Activated CD4-positive, alpha-beta T cell treated with anti-CD3 and anti-CD28 coated beads for 1 hour (primary cell): ENCODE measurements around the gene CACNA1H.

Experiments used
- DNase-seq: peaks from one replicate; pipeline ENCODE4 v3.0.0-alpha.2; 2020

The CACNA1H gene

DNA sequence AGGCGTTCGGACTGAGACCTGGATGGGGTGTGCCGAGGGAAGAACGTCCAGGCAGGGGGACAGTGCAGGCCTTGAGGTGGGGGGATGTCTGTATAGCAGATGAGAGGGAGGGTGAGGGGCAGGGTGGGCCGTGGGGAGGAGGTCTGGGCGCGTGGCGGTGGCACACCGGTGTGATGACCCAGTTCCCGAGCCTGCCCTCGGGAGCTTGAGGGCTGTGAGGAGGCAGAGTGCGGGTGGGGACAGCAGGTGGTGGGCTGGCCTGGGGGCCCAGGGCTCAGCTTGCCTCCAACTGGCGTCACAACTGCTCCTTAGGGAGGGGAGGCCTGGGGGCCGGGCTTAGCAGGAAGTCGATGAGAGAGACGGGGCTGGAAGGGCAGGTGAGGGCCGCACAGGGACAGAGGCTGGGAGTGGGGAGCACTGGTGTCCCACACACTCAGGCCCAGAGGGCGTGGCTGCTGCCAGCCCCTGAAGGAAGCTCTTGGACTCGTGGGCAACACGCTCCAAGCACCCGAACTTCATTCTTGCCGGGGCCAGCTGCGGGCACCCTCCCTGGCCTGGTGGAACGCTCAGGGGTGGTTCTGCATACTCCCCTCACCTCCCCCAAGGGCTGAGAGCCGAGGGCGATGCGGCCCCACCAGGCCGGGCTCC lies 6.5 kb downstream of the CACNA1H start:
- no peak for DNase-seq

DNA sequence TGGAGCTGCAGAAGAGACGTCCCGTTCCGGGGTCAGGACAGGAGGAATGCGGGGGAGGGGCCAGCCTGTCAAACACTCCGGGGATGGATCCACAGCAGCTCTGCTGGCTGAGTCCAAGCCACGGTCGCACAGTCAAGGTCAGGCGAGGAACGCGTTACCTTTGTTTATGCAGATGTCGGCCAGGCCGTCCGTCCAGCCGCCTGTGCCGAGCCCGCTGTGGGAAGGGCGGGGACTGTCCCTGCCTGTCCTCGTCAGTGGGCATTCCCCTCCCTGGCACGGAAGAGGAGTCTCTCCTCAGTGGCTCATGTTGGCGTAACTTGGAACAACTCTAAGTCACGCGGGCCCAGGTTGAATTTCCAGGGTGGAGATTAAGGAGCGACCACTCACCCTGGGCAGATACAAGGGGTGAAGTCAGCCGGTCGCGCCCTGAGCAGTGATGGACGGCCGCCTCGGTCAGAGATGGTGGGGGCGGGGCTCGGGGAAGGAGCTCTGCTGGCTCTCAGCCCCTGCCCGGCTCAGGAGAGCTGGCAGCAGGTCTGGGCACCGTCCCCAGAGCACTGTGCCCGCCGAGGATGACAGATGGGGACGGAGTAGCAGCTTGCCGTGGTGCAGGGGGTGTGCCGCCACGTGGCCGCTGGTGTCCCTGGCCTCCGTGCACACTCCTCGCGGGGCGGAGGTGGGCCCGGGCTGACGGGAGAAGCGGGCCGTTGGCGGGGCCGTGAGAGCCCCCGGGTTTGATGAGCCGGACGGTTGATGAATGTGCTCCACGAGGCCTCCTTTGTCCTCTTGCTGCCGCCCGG lies 7.3 kb downstream of the CACNA1H start:
- no peak for DNase-seq

DNA sequence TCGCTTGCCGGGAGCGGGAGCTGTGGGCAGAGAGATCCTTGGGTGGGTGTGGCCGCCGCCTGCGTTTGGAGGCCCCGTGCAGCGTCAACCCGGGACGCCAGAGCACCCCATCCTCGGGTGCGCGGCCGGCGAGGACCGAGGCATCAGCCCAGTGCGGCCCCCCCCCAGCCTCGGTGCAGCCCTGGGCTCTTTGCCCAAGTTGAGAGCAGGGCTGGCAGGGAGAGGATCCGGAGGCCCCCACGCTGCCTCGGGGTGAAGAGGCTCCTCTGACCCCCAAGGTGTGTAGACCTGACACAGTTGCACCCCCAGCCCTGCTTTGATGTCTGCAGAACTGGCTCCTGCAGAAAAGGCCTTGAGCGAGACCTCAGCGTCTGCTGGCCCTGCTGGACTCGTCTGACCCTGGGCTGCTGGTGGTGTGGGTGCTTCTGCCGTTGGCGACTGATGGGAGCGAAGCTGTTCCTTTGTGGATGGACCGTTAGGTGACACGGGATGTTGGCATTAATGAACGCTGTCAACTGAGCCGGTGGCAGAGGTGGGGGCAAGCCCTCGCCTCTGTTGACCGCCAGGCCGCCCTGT lies 8.0 kb downstream of the CACNA1H start:
- DNase-seq, result no peak

DNA sequence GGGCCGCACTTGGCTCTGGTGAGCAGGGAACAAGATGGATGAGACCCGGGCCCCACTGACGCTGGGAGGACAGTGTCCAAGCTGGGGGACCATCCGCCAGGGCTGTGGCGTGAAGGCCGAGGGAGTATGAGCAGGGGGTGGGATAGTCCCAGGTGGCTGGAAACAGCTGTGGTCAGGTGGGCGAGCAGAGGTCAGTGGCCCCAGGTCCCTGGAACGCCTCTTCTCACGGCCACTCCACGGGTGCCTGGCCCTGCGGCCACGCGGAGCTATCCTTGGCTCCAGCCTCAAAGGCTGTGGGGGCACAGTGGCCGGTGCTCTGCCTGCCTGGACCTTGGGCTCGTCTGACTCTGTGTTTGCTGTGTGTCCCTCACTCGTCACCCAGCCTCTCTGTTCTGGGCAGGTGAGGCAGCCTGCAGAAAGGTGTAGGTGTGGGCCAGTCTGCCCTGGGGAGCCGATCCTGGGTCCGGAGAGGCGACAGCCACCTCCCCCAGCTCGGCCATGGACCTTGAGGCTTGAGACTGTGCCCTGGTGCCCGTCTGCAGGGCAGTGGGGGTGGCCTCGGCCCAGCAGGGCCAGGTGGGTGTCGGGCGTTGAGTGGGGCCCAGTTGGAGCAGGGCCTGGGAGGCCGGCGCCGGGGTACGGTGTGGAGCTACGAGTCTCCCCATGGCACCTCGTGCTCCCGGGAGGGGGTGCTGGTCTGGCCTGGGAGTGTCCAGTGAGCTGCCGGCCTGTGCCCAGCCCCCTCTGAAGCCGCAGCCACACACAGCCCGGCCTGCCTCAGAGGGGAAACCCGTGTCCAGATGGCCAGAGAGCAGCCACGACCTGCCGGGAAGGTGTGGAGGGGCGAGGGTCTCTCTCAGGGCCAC lies 10.0 kb downstream of the CACNA1H start:
- DNase-seq, result no peak

DNA sequence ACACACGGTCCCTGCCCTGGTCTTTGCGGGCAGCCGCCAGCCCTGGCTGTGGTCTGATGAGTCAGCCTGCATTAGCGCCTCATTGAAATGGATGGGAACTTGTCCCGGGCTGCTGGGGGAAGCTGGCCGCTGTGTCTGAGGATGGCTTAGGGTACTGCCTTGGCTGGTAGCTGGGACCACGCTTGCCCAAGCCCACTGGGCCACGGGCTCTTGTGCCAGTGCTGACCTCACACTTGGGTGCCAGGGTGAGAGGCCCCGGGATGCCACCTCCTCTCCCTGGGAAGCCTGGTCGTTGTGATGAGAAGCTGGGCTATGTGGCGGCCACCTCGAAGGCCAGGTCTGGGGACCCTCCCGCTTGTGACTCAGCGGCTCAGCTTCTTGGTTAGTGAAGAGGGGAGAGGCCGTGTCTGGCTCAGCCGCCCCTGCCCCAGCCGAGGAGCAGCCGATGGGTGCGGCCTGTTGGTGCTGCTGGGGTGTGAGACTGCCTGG lies 10.7 kb downstream of the CACNA1H start:
- no peak for DNase-seq

DNA sequence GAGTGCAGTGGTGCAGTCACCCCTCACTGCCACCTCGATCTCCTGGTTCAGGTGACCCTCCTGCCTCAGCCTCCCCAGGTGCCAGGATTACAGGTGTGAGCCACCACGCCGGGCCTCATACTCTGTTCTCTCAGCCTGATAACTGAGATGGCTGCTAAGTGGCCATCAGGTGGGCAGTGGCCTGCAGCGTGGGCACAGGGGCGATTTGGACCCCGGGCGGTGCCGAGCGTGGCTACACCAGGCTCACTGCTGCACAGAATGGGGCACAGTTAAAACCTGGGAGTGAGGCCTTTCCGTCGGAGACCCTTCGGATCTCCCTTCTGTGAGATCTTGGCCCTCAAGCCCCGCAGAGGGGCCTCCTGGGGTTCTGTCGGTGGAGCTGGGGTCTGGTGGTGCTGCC lies 11.5 kb downstream of the CACNA1H start:
- no peak for DNase-seq

DNA sequence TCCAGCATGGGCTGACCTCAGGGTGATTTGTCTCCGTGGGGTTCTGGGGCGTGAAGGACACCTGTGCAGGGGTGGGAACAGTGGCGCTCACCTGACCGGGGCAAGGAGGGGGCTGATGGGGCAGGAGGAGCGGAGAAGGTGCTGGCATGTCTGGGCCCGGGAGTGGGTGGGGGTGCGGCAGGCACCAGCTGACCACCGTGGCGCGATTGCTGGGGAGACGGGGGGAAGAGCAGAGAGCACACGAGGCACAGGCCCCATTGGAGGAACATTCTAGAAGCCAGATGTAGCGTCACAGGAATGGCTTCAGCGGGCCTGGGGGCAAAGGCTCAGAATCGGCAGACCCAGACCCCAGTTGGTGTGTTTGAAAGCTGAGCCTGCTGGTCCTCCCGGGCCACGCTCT lies 12.1 kb downstream of the CACNA1H start:
- no peak for DNase-seq

DNA sequence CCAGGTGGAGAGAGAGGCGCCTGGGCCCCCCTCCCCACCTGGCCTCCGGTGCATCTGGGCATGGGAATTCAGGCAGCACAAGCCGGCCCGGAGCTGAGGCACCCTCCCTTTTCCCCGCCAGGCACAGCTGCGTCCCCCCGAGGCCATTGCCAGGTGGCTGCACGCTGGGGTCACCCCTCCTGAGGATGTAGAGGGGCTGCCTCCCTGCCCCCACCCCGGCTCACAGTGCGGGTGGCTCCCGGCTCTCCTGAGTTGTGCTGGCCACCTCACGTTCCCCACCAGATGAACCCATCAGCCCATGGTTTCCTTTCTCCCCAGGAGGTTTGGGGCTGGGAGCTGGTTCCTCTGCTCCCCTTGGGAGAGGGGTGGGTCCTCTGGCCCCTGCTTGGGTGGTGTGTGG lies 12.6 kb downstream of the CACNA1H start:
- no peak for DNase-seq

DNA sequence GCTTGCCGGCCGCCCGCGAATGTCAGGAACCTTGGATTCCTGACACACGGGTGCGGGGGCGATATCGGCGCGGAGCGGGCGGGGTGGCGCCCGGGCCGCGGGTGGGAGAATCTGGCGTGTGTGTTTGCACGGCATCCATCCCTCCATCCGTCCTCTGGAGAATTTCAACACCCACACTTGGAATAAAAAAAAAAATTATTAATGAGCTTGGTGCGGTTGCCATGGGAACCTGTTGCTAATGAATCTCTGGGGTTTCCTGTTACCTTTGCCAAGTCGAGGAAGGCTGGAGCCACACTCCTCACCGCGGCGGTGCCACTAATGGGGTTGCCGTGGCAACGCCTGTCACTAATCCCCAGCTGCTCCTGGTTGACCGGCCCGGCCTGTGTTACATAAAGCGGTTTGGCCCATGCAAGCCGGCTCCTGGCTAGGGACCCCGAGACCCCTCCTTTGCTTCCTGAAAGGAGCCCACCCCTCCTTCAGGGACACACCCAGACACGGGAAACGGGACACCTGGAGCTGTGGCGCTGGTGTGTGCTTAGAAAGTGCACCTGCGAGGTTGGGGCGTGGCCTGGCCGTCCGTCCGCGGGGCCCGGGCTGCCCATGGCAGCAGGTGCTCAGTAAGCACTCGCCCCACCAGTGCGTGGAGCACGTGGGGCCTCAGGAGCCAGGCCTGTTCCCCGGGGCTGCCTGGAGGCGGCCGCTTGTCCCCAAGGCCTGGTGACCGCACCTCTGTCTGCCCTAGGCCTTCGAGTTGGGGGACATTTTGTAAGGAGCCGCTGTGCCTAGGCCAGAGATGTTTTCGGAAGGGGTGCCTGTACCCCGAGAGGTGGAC lies 14.6 kb downstream of the CACNA1H start:
- DNase-seq, result no peak

DNA sequence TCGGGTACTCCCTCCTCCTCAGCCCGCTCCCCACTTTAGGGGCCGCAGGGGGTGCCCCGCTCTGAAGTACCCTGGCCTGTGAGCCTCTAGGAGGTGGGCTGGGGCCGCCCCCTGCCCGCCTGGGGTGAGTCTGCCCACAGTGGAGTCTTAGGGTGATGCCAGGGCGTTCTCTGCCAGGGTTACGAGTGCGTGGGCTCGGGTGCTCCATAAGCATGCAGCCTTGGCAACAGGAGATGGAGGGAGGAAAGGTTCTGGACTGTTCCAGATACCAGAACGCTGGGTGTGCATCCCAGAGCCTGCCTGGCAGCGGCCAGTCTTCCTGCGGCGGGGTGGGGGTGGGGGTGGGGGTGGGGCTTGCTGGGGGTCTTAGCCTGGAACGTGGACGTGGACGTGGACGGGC lies 15.9 kb downstream of the CACNA1H start:
- no peak for DNase-seq

DNA sequence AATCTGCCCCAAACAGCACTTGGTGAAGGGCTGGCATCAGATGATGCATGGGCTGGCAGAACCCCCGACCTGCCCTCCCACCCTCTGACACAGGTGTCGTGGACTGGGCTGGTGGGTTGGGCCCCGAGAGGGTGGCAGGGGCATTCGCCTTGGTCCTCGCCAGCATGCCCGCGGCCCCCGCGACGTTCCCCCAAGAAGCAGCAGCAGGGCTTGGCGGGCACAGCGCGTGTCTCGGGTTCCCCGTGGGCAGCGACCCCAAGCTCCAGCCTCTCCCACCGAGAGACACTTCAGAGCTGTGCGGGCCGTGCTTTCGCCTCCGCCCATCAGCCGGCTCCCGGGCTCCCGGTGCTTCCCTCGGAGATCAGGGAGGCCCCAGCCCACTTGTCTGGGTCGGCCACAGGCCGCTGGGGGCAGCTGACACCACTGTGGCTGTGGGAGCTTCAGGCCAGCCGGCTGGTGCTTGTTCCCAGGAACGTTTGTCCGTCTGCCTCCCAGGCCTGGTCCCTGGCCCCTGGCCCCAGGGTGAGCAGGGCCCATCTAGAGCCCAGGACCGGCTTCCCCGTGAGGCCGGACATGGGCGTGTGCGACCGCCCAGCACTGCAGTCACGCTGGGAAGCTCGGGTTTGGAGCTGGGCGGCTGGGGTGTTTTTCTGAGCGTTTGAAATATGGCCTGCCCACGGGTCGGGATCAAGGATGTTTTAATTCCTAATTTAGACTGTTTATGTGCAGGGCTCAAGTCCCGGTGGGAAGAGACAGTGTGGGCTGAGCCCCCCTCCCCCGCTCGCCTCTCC lies 16.6 kb downstream of the CACNA1H start:
- DNase-seq, result no peak

DNA sequence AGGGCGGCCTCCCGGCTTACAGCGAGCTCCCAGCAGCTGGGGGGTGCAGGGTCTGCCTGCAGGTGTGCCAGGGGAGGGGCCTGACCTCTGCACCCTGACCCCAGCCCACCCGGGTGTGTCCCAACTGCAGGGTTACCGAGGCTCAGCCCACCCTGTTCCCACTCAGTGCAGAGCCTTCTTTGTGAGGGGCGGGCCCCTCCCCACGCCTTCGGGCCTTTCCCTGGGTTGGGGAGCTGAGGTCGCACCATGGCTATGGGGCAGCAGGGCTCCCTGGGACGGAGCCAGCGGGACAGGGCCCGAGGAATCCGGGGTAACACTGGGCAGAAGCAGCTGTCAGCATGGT lies 17.1 kb downstream of the CACNA1H start:
- no peak for DNase-seq

DNA sequence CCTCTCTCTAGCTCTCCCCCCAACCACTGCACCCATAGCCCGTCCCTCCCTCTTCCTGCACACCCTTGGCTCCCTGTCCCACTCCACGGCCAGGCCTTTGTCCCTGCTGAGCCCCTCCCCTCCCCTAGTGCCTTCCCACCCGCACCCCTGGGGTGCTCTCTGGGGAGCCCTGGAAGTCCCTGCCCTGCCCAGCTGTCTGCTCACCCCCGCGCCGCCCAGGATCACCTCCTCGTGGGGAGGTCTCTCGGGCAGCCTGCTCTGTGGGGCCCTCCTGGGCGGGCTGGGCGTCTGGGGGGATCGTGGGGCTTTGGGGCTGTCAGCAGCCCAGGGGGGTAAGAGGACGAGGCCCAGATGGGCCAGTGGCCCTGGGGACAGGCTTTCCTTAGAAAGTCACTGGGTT lies 18.1 kb downstream of the CACNA1H start:
- DNase-seq, result no peak

DNA sequence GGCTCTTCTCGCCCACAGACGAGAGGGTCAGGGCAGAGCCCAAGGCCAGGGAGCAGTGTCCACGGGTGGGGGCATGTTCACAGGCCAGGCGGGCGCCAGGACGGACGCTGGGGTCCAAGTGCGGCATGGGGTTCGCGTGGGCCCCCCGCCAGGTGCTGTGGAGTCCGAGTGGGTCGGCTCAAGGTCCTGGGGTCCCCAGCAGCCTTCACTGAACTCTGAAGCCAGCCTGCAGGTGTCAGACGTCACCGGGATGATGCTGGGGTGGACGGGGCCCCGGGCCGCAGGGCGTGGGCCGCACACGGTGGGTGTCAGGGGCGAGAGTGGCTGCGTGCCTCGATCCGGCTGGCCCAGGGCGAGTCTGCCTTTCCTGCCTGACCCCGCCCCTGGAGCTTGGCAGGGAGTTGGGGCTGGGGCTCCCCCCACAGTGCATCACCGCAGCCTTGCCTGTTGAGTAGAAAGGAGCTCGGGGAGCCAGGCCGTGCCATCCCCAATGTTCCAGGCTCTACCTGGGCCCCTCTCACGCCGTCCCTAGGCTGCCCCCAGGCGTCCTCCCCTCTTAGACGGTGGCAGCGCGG lies 19.0 kb downstream of the CACNA1H start:
- no peak for DNase-seq

DNA sequence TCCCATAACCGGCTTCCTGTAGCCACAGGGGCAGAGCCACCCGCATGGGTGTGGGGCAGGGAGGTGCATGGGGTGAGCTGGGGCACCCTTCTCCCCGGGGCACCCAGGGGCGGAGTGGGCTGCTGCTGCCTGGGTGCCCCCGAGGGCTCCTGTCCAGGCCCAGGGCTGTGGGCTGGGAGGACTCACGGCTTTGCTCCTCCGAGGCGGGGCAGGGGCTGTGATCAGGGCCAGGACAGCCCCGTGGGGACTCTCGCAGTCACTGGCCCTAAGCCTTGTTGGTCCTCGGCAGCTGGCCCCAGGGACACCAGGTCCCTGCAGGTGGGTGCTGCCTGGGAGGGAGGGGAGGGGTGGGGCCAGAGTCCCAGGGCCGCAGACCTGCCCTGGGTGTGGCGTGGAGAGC lies 19.7 kb downstream of the CACNA1H start:
- no peak for DNase-seq

DNA sequence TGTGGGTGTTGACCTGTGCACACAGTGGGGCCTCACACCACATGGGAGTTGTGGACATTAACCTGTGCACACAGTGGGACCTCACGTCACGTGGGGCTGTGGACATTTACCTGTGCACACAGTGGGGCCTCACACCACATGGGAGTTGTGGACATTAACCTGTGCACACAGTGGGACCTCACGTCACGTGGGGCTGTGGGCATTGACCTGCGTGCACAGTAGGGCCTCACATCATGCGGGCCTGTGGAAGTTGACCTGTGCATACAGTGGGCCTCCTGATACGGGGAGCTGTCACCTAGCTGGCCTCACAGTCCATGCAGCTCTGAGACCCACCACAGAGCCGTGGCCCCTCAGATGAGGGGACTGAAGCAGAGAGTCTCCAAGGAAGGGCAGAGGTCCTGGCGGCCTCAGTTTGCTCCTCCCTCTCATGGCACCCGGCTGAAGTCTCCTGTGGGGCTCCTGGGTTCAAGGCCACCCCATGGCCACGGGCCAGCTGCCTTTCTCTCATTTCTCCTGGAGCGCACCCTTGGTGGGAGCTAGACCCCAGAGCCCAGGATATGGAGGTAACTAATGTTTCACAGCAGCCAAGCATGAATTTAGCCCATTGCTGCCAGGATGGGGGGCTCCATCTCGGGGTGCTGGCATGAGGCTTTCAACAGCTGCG lies 21.0 kb downstream of the CACNA1H start:
- no peak for DNase-seq

DNA sequence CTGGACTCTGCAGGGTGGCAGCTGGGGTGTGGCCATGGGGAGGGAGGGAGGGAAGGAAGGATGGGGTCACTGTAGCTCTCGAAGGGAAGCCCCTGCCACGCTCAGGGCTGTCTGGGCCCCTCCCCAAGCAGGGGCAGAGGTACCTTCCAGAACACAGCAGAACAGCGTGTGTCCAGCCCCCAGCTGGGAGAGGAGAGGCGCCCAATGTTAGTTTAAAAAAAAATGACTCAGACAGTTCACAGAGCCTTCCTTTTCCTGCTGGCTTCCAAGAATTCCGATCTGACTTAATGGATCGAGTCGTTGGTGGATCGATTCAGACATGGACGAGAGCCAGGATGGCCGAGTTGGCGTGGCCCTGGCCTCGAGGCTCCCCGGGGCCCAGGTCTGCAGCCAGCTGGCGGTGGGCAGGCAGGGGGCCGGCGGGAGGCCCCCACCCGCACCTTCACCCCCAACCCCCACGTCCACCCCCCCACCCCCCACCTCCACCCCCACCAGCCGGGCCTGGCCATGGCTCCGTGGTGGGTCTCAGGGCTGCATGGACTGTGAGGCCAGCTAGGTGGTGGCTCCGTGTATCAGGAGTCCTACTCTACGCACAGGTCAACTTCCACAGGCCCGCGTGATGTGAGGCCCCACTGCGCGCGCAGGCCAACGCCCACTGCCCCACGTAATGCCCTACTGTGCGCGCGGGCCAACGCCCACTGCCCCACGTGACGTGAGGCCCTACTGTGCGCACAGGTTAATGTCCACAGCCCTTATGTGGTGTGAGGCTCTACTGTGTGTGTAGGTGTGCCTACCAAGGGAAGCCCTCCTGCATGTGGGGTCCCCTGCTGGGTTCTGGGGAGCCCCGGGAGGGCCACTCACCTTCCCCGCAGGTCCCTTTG lies 21.8 kb downstream of the CACNA1H start:
- DNase-seq, result no peak

DNA sequence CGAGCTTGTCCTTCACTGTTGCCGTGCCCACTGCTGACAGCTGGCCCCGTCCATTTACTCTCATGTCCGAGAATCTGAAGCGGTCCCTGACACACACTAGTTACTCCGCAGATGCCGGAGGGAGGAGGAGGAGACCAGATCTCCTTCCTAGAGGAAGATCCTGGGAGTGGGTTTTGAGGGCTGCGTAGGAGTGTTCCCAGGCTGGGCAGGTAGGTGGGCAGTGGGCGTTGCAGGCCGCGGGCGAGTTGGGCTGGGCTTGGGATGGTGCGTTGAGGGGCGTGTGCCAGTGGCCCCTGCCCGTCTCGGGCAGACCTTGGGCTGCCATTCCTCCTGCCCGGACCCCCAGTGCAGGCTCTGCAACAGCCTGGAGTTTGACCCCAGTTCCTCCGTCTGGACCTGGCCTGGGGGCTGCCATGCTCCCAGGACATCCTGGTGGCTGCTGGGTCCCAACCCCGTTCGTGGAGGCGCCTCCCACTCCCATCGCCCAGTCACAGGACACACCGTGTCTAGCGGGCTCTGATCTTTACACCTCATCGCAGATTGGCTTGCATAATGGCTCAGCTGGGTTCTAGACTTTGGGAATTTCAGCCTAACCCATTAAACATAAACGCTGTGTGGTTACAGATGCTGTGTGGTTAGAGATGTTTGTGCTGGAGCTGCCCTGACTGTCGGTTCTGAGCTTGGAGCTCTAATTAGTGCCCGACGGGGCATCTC lies 22.8 kb downstream of the CACNA1H start:
- no peak for DNase-seq
